B cell (primary cell): ENCODE measurements around the gene CAMK2B. TPM values are rescaled to one million over a fixed set of nuclear protein-coding genes. Genes with fewer than 3 reads are reported as not detected.

Experiments used
- ATAC-seq: fragments of 200-7000 bp; cut with Tn5 transposase; one replicate; pipeline ENCODE4 v1.10.0; 2021; ENCODE audit warnings: low read depth, mild to moderate bottlenecking, moderate number of reproducible peaks, moderate library complexity
- CTCF ChIA-PET: fragments of 350-600 bp; sonication (Branson Sonifier 250); formaldehyde crosslinking; loops from one replicate; lab custom pipeline; 2021; ENCODE audit warnings: antibody characterized with exemption, inconsistent platforms; lab: Charles Lee
- POLR2A ChIA-PET: fragments of 350-600 bp; sonication (Branson Sonifier 250); formaldehyde crosslinking; loops from one replicate; lab custom pipeline; 2021; ENCODE audit warnings: antibody characterized with exemption; lab: Charles Lee
- DNase-seq: peaks from one replicate; pipeline ENCODE4 v3.0.0; 2013
- H2AFZ ChIP-seq: 2 replicates; pipeline ENCODE4 v1.6.1; 2012; ENCODE audit warnings: mild to moderate bottlenecking, low read depth, low read length; ENCODE audit not compliant: insufficient read depth, poor library complexity, severe bottlenecking
- H3K27ac ChIP-seq, 2 donors: 1 replicate in 1 of 2; 2 replicates in 1 of 2; pipeline ENCODE4 v1.5.1; 2012 to 2013; ENCODE audit warnings: low read length in 2 of 2, mild to moderate bottlenecking in 2 of 2, moderate library complexity in 1 of 2
- H3K27me3 ChIP-seq, 4 experiments: fragments of 200-600 bp in 1 of 4; sonication (generic) in 1 of 4; replicated peaks in 1 of 4; 1 replicate in 2 of 4; 2 replicates in 2 of 4; pipeline versions ENCODE4 v1.6.1 to v1.7.0; 2013 to 2016; ENCODE audit warnings: low read length in 3 of 4, mild to moderate bottlenecking in 2 of 4, mixed read lengths in 1 of 4, moderate library complexity in 1 of 4; ENCODE audit not compliant: insufficient read depth in 4 of 4, control insufficient read depth in 3 of 4; ENCODE audit errors: control extremely low read depth in 1 of 4
- H3K36me3 ChIP-seq, 2 experiments: replicated peaks in 1 of 2; 1 replicate in 1 of 2; 2 replicates in 1 of 2; pipeline versions ENCODE4 v1.6.1 to v1.7.1; 2013; ENCODE audit warnings: low read length in 1 of 2; ENCODE audit not compliant: insufficient read depth in 2 of 2, control insufficient read depth in 1 of 2; ENCODE audit errors: control extremely low read depth in 1 of 2, extremely low read depth in 1 of 2
- H3K4me1 ChIP-seq, 2 donors: fragments of 200-600 bp in 1 of 2; sonication (generic) in 1 of 2; 1 replicate in 1 of 2; 2 replicates in 1 of 2; pipeline versions ENCODE4 v1.5.1 to v1.6.1; 2013 to 2017; ENCODE audit warnings: low read length in 2 of 2; ENCODE audit not compliant: control insufficient read depth in 2 of 2, insufficient read depth in 2 of 2
- H3K4me2 ChIP-seq: replicated peaks from 2 replicates; pipeline ENCODE3; 2012; ENCODE audit warnings: mild to moderate bottlenecking, low read depth, low read length; ENCODE audit not compliant: poor library complexity, severe bottlenecking
- H3K4me3 ChIP-seq, 5 experiments: fragments of 200-600 bp in 1 of 5; sonication (generic) in 1 of 5; 1 replicate in 3 of 5; 2 replicates in 2 of 5; pipeline versions ENCODE4 v1.5.1 to v1.7.0; 2011 to 2016; ENCODE audit warnings: low read length in 4 of 5, mild to moderate bottlenecking in 4 of 5, low read depth in 2 of 5, control low read depth in 1 of 5, moderate library complexity in 1 of 5; ENCODE audit not compliant: insufficient read depth in 1 of 5; ENCODE audit errors: control extremely low read depth in 1 of 5, extremely low read depth in 1 of 5
- H3K79me2 ChIP-seq: fragments of 200-600 bp; sonication (generic); one replicate; pipeline ENCODE4 v1.6.0; 2016; ENCODE audit warnings: low read length; ENCODE audit not compliant: control insufficient read depth, insufficient read depth
- H3K9ac ChIP-seq: fragments of 200-600 bp; sonication (generic); 2 replicates; pipeline ENCODE4 v1.6.1; 2017; ENCODE audit warnings: mild to moderate bottlenecking, low read length, moderate library complexity
- H3K9me3 ChIP-seq, 3 donors: one replicate each; pipeline versions ENCODE4 v1.6.1 to v1.7.1; 2013; ENCODE audit warnings: low read length in 2 of 3; ENCODE audit not compliant: control insufficient read depth in 2 of 3, insufficient read depth in 1 of 3; ENCODE audit errors: control extremely low read depth in 1 of 3
- H4K20me1 ChIP-seq: 2 replicates; pipeline ENCODE4 v1.6.0; 2012; ENCODE audit warnings: mild to moderate bottlenecking, low read length; ENCODE audit not compliant: insufficient read depth, control insufficient read depth, poor library complexity, severe bottlenecking
- H3K27ac Mint-ChIP-seq: one replicate; pipeline ENCODE4 v1.8.0; 2021; ENCODE audit warnings: mixed read lengths
- H3K27me3 Mint-ChIP-seq: one replicate; pipeline ENCODE4 v1.8.0; 2021; ENCODE audit warnings: mixed read lengths
- H3K4me1 Mint-ChIP-seq: one replicate; pipeline ENCODE4 v1.8.0; 2021; ENCODE audit warnings: mixed read lengths
- H3K4me3 Mint-ChIP-seq: one replicate; pipeline ENCODE4 v1.8.0; 2021; ENCODE audit warnings: mixed read lengths
- H3K9me3 Mint-ChIP-seq: one replicate; pipeline ENCODE4 v1.8.0; 2022; ENCODE audit warnings: mixed read lengths; ENCODE audit not compliant: insufficient read depth
- EZH2 ChIP-seq: IDR thresholded peaks from 2 replicates; pipeline ENCODE4 v1.6.1; 2012; ENCODE audit warnings: borderline replicate concordance, low read depth, mild to moderate bottlenecking, moderate library complexity, low read length; ENCODE audit not compliant: insufficient read depth, poor library complexity, severe bottlenecking
- WGBS: methylation state at CpG from one replicate; pipeline ENCODE4 v1.1.5; 2013; ENCODE audit warnings: missing lambda C conversion rate; ENCODE audit not compliant: insufficient coverage; 5-methylcytosine and 5-hydroxymethylcytosine counted together
- intact Hi-C: fragments of 100-400 bp; cut with micrococcal nuclease; formaldehyde crosslinking; loops from one replicate; pipeline ENCODE4 v1.10.0; 2022
- polyA plus RNA-seq: library from polyadenylated mRNA; depleted of rRNA; stranded (reverse); fragments of >200 nt; gene quantifications from 2 replicates; pipeline ENCODE4 v1.2.3, GENCODE V29; 2012
- total RNA-seq, 2 donors: library from RNA; stranded (reverse); fragments of 120-200 nt in 1 of 2; gene quantifications; 1 replicate in 1 of 2; 2 replicates in 1 of 2; pipeline versions ENCODE4 v1.2.3 to v1.2.4, GENCODE V29; 2013 to 2022
- TF ChIP-seq, protein P1 (sequence below): fragments of 200-600 bp; IDR thresholded peaks from one replicate; pipeline ENCODE4 v1.8.0; 2022; ENCODE audit warnings: antibody characterized with exemption, mild to moderate bottlenecking

Gene CAMK2B
- total and polyA plus RNA-seq, 2 donors (not counting 1 experiment from before 2014, with no cell fraction given): 0.42 TPM; not detected in 1

DNA sequence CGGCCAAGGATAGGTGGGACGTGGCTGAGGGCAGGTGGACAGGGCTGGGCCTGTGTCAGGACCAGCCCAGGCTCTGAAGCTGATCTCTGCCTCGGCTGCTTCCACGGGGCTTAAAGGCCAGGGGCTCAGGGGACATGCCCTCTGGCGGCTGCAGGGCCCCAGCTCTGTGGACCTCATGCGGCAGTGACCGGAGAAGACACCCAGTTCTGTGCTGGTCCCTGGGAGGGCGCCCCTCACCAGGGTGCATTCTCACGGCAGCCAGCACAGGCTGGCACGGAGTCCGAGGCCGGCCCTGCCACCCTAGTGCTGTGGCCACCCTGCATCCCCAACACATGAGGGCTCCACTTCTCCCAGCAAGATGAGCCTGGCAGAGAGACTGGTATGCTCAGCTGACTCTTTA is 94.3 kb downstream of the CAMK2B start:
- peaks cover 2% of the 10 kb centered on the region for H3K27me3 Mint-ChIP-seq
- no peaks in the 10 kb centered on the region for H4K20me1 ChIP-seq
- no peak overlapping the region for H3K9ac ChIP-seq
- no peak for ATAC-seq
- no peak overlapping the region for H2AFZ ChIP-seq
- H3K9me3 Mint-ChIP-seq: no peaks in the 10 kb centered on the region
- no peak overlapping the region for H3K4me3 ChIP-seq
- POLR2A ChIA-PET: no interaction called here
- no peak for TF ChIP-seq EZH2
- TF ChIP-seq, protein P1, sequence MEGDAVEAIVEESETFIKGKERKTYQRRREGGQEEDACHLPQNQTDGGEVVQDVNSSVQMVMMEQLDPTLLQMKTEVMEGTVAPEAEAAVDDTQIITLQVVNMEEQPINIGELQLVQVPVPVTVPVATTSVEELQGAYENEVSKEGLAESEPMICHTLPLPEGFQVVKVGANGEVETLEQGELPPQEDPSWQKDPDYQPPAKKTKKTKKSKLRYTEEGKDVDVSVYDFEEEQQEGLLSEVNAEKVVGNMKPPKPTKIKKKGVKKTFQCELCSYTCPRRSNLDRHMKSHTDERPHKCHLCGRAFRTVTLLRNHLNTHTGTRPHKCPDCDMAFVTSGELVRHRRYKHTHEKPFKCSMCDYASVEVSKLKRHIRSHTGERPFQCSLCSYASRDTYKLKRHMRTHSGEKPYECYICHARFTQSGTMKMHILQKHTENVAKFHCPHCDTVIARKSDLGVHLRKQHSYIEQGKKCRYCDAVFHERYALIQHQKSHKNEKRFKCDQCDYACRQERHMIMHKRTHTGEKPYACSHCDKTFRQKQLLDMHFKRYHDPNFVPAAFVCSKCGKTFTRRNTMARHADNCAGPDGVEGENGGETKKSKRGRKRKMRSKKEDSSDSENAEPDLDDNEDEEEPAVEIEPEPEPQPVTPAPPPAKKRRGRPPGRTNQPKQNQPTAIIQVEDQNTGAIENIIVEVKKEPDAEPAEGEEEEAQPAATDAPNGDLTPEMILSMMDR: no peak
- no peaks in the 10 kb centered on the region for H3K79me2 ChIP-seq
- intact Hi-C loops: no loop called here
- WGBS: 93% methylated on average over 12 of the region's 12 CpGs
- H3K4me2 ChIP-seq: no peak overlapping the region
- no peaks in the 10 kb centered on the region for H3K9me3 ChIP-seq
- H3K4me1 ChIP-seq: no peaks in the 10 kb centered on the region
- no peak overlapping the region for H3K27ac ChIP-seq
- no peak for DNase-seq
- no peaks in the 10 kb centered on the region for H3K36me3 ChIP-seq
- no peak overlapping the region for H3K4me3 Mint-ChIP-seq
- H3K27ac Mint-ChIP-seq: no peak overlapping the region
- H3K27me3 ChIP-seq: no peaks in the 10 kb centered on the region
- no peaks in the 10 kb centered on the region for H3K4me1 Mint-ChIP-seq
- CTCF ChIA-PET: no interaction called here

DNA sequence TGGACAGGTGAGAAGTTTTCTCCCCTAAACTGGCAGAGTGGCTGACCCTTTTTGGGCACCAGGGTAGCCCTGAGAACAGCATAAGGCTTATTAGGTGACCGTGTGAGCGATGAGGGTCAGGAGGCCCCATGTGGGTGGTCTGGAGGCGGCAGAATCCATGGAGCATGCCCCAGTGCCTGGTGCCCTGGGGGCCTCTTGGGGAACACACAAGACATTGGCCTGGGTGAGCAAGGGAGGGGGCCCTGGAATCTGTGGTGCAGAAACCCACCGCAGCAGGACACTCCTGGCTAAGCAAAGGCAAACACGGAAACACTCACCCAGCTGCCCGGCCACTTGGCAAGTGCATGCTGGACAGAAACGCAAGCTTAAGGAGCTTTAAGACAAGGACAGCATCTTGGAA is 95.1 kb downstream of the CAMK2B start:
- 96% methylated on average over 7 of the region's 7 CpGs for WGBS
- H3K4me3 ChIP-seq: no peak overlapping the region
- intact Hi-C loops: no loop called here
- no peaks in the 10 kb centered on the region for H3K9me3 Mint-ChIP-seq
- H3K4me1 ChIP-seq: no peaks in the 10 kb centered on the region
- ATAC-seq (no peak), DNase-seq (no peak)
- ChIA-PET CTCF (no interaction called here), POLR2A (no interaction called here)
- H3K27ac ChIP-seq: no peak overlapping the region
- no peaks in the 10 kb centered on the region for H4K20me1 ChIP-seq
- peaks cover 0 to 3% (median 0%) of the 10 kb centered on the region in 4 experiments for H3K27me3 ChIP-seq
- no peaks in the 10 kb centered on the region for H3K4me1 Mint-ChIP-seq
- H3K27ac Mint-ChIP-seq: no peak overlapping the region
- peaks cover 8% of the 10 kb centered on the region for H3K27me3 Mint-ChIP-seq
- no peaks in the 10 kb centered on the region for H3K9me3 ChIP-seq
- no peak overlapping the region for H3K9ac ChIP-seq
- no peaks in the 10 kb centered on the region for H3K36me3 ChIP-seq
- no peaks in the 10 kb centered on the region for H3K79me2 ChIP-seq
- H3K4me3 Mint-ChIP-seq: no peak overlapping the region
- no peak overlapping the region for H2AFZ ChIP-seq
- TF ChIP-seq EZH2: no peak
- TF ChIP-seq, protein P1: no peak
- H3K4me2 ChIP-seq: no peak overlapping the region
